Astrocyte (in vitro differentiated cells and primary cell): ENCODE measurements around the gene ATP12A. TPM values are rescaled to one million over a fixed set of nuclear protein-coding genes. Genes with fewer than 3 reads are reported as not detected.

ENCODE experiments used
- DNase-seq: peaks from one replicate; pipeline ENCODE4 v3.0.0-alpha.2; 2010; ENCODE audit warnings: low read depth
- FAIRE-seq: peaks from 2 replicates; lab custom pipeline; 2011; peaks lifted over from hg19 to GRCh38; lab: Jason Lieb, UNC
- H2AFZ ChIP-seq: 2 replicates; pipeline ENCODE4 v1.6.0; 2012; ENCODE audit warnings: low read depth, low read length, inconsistent platforms
- H3K27ac ChIP-seq: 2 replicates; pipeline ENCODE4 v1.5.1; 2011; ENCODE audit warnings: low read depth, low read length, inconsistent platforms
- H3K27me3 ChIP-seq: 2 replicates; pipeline ENCODE4 v1.6.0; 2011; ENCODE audit warnings: low read length, inconsistent platforms; ENCODE audit not compliant: insufficient read depth
- H3K36me3 ChIP-seq: 2 replicates; pipeline ENCODE4 v1.5.1; 2011; ENCODE audit warnings: low read length, inconsistent platforms; ENCODE audit not compliant: insufficient read depth
- H3K4me1 ChIP-seq: 2 replicates; pipeline ENCODE4 v1.5.1; 2011; ENCODE audit warnings: low read length, inconsistent platforms; ENCODE audit not compliant: insufficient read depth
- H3K4me2 ChIP-seq: 2 replicates; pipeline ENCODE4 v1.6.0; 2012; ENCODE audit warnings: low read length, inconsistent platforms
- H3K4me3 ChIP-seq: 2 replicates; pipeline ENCODE4 v1.5.1; 2011; ENCODE audit warnings: low read depth, mild to moderate bottlenecking, low read length, inconsistent platforms; ENCODE audit not compliant: insufficient read depth
- H3K79me2 ChIP-seq: 2 replicates; pipeline ENCODE4 v1.6.0; 2012; ENCODE audit warnings: mild to moderate bottlenecking, low read length, inconsistent platforms; ENCODE audit not compliant: insufficient read depth
- H3K9ac ChIP-seq: 2 replicates; pipeline ENCODE4 v1.6.0; 2012; ENCODE audit warnings: mild to moderate bottlenecking, low read length, inconsistent platforms
- H3K9me3 ChIP-seq: 2 replicates; pipeline ENCODE4 v1.5.1; 2012; ENCODE audit warnings: low read depth, mild to moderate bottlenecking, low read length, inconsistent platforms; ENCODE audit not compliant: insufficient read depth
- H4K20me1 ChIP-seq: 2 replicates; pipeline ENCODE4 v1.6.0; 2012; ENCODE audit warnings: low read length, inconsistent platforms; ENCODE audit not compliant: insufficient read depth
- H3K27ac Mint-ChIP-seq: one replicate; pipeline ENCODE4 v1.8.0; 2021; ENCODE audit warnings: mild to moderate bottlenecking, mixed read lengths; ENCODE audit not compliant: unreplicated experiment
- H3K27me3 Mint-ChIP-seq: one replicate; pipeline ENCODE4 v1.8.0; 2021; ENCODE audit warnings: low read depth, mixed read lengths; ENCODE audit not compliant: unreplicated experiment
- H3K36me3 Mint-ChIP-seq: one replicate; pipeline ENCODE4 v1.8.0; 2021; ENCODE audit warnings: low read depth, mixed read lengths; ENCODE audit not compliant: unreplicated experiment
- H3K4me1 Mint-ChIP-seq: one replicate; pipeline ENCODE4 v1.8.0; 2021; ENCODE audit warnings: low read depth, mixed read lengths; ENCODE audit not compliant: unreplicated experiment
- H3K4me3 Mint-ChIP-seq: one replicate; pipeline ENCODE4 v1.8.0; 2021; ENCODE audit warnings: mild to moderate bottlenecking, moderate library complexity, mixed read lengths; ENCODE audit not compliant: unreplicated experiment
- H3K9me3 Mint-ChIP-seq: one replicate; pipeline ENCODE4 v1.8.0; 2021; ENCODE audit warnings: mild to moderate bottlenecking, mixed read lengths; ENCODE audit not compliant: unreplicated experiment
- CTCF ChIP-seq: IDR thresholded peaks from 2 replicates; pipeline ENCODE4 v1.5.1; 2011; ENCODE audit warnings: low read depth, mild to moderate bottlenecking, inconsistent platforms, low read length, moderate library complexity; ENCODE audit not compliant: insufficient read depth
- EZH2 ChIP-seq: IDR thresholded peaks from 2 replicates; pipeline ENCODE4 v1.6.1; 2012; ENCODE audit warnings: mild to moderate bottlenecking, low read length, inconsistent platforms; ENCODE audit not compliant: insufficient read depth
- total RNA-seq: library from RNA; stranded (reverse); gene quantifications from 2 replicates; pipeline ENCODE4 v1.2.1, GENCODE V29; 2021

ATP12A gene
- total RNA-seq, 1 donor from 2014 or later = not detected

- H3K79me2 ChIP-seq = no peaks in the 10 kb centered on the region
- Mint-ChIP-seq H3K27me3 (peaks cover 69% of the 10 kb centered on the region), H3K4me1 (no peaks in the 10 kb centered on the region), H3K27ac (no peak overlapping the region), H3K4me3 (no peak overlapping the region), H3K9me3 (peaks cover 5% of the 10 kb centered on the region), H3K36me3 (peaks cover 3% of the 10 kb centered on the region)
- H3K9me3 ChIP-seq = no peaks in the 10 kb centered on the region
- TF ChIP-seq EZH2 (no peak), CTCF (no peak)
- no peak for FAIRE-seq
- peaks cover 31% of the 10 kb centered on the region for H3K27me3 ChIP-seq
- H3K4me3 ChIP-seq = no peak overlapping the region
- H2AFZ ChIP-seq = no peak overlapping the region
- H3K9ac ChIP-seq = no peak overlapping the region
- H3K27ac ChIP-seq = no peak overlapping the region
- no peak for DNase-seq
- peak overlapping the region; percentile 81 for H3K4me2 ChIP-seq
- no peaks in the 10 kb centered on the region for H3K36me3 ChIP-seq
- no peaks in the 10 kb centered on the region for H4K20me1 ChIP-seq
- H3K4me1 ChIP-seq = peaks cover 12% of the 10 kb centered on the region
Observed at GRCh38 chr13:24745516-24745860, 65.3 kb downstream of the ATP12A start.

DNA sequence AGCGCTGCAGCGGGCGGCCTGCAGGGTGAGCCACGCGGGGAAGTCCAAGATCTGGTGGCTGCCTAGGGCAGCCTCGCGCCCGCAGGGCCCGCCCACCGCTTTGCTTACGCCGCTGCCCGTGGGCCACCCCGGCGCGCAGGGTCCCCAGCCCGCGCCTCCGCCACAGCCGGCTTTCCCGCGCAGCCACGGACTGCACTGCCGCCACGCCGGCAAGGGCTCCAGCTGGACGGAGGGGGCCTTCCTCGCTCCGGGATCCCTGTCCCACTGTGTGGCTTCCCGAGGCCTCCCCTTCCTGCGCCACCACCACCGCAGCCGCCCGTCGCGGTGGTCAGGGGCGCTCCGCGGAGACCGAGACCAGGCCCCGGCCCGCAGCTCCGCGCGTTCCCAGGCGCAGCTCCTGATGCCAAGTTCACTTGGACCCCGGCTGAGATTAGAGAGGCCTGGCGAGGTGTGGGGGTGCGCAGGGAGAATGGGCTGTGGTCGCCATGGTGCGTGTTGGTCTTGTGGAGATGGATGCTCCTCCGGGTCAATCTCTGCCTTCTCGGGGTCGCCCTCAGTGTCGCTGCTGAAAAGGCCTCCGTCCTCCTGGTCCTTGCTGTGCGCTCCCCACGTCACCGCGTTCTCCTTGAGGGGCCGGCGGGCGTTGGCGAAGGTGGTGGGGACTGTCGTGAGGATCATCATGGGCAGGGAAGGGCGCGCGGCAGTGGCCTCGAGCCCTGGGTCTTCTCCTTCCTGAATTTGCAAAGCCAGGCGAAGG lies 65.8 kb downstream of the ATP12A start:
- H3K4me1 Mint-ChIP-seq = no peaks in the 10 kb centered on the region
- Histone ChIP-seq H3K4me1 (peaks cover 12% of the 10 kb centered on the region), H3K4me3 (no peak overlapping the region), H3K9ac (no peak overlapping the region), H2AFZ (no peak overlapping the region), H3K27ac (no peak overlapping the region), H3K79me2 (no peaks in the 10 kb centered on the region), H4K20me1 (no peaks in the 10 kb centered on the region), H3K4me2 (peak overlapping the region; percentile 81), H3K36me3 (no peaks in the 10 kb centered on the region), H3K9me3 (no peaks in the 10 kb centered on the region), H3K27me3 (peaks cover 34% of the 10 kb centered on the region)
- H3K4me3 Mint-ChIP-seq = peak overlapping the region; percentile 66
- no peak for TF ChIP-seq CTCF
- peak; percentile 49 for TF ChIP-seq EZH2
- DNase-seq (no peak), FAIRE-seq (no peak)
- peaks cover 69% of the 10 kb centered on the region for H3K27me3 Mint-ChIP-seq
- peaks cover 5% of the 10 kb centered on the region for H3K9me3 Mint-ChIP-seq
- H3K36me3 Mint-ChIP-seq = peaks cover 3% of the 10 kb centered on the region
- H3K27ac Mint-ChIP-seq = no peak overlapping the region

DNA sequence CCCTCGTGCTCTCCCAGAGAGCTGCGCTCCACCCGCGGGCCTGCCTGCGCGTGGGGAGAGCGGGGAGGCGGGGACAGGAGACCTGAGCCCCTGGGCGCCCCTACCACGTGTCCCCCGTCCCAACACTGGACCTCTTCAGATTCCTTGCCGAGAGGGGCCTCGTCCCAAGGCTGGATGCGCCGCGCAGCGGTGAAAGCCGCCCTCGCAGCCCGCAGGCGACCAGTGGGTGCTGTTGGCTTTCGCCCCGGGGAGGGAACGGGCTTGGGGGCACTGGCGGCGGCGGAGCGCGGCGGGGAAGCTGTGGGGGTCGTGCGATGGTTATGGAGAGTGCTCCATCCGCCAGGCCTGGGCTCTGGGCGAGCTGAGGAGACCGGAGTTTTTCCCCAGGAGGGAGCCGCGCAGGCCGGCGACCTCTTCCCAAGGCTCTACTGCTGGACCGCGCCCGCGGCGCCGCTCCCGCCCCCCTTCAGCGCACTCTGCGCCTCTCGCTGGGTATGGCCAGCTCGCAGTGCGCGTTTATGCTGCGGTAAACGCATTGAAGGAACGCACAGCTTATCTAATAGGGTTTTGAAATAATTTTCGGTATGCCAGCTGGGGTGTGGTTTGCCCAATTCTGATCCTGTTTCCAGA lies 66.5 kb downstream of the ATP12A start:
- Histone ChIP-seq H3K9me3 (no peaks in the 10 kb centered on the region), H3K9ac (no peak overlapping the region), H3K4me1 (peaks cover 12% of the 10 kb centered on the region), H3K27ac (no peak overlapping the region), H3K27me3 (peaks cover 40% of the 10 kb centered on the region), H3K4me2 (peak overlapping the region; percentile 81), H2AFZ (peak overlapping the region; percentile 63), H3K4me3 (peak overlapping the region; percentile 37), H3K36me3 (no peaks in the 10 kb centered on the region), H4K20me1 (no peaks in the 10 kb centered on the region), H3K79me2 (no peaks in the 10 kb centered on the region)
- peaks cover 72% of the 10 kb centered on the region for H3K27me3 Mint-ChIP-seq
- H3K4me1 Mint-ChIP-seq = no peaks in the 10 kb centered on the region
- DNase-seq (no peak), FAIRE-seq (no peak)
- TF ChIP-seq CTCF (no peak), EZH2 (no peak)
- H3K4me3 Mint-ChIP-seq = peak overlapping the region; percentile 81
- peaks cover 3% of the 10 kb centered on the region for H3K36me3 Mint-ChIP-seq
- peaks cover 5% of the 10 kb centered on the region for H3K9me3 Mint-ChIP-seq
- no peak overlapping the region for H3K27ac Mint-ChIP-seq
